ENCODE results near the gene PLXNC1. TPM values are rescaled to one million over a fixed set of nuclear protein-coding genes. Genes with fewer than 3 reads are reported as not detected.

PLXNC1 gene
- total and polyA plus RNA-seq, 2 donors (not counting 1 experiment from before 2014, with no cell fraction given), result 15.1 to 86.9 TPM

GRCh38 chr12:94285943-94286582 lies 137.7 kb downstream of the PLXNC1 start:
- no peak for TF ChIP-seq CTCF (conservative IDR thresholded peaks at IDR 0.05 in 1 of 2, IDR thresholded peaks at IDR 0.05 in 1 of 2; ENCODE audit: low read depth in 1 of 2, low read length in 2 of 2)
- no peak for TF ChIP-seq EZH2 (IDR thresholded peaks at IDR 0.05; ENCODE audit: low read length, missing control alignments)
- H3K4me3 ChIP-seq (replicated peaks in 1 of 4; ENCODE audit: control extremely low read depth in 1 of 4, insufficient read depth in 1 of 4, low read depth in 3 of 4, low read length in 4 of 4), result no peak overlapping the region

GRCh38 chr12:94286583-94287244 lies 138.3 kb downstream of the PLXNC1 start:
- no peak overlapping the region for H3K27ac ChIP-seq (ENCODE audit: insufficient read depth, low read length)
- H2AFZ ChIP-seq (ENCODE audit: low read length), result no peak overlapping the region
- H3K9me3 ChIP-seq (ENCODE audit: control insufficient read depth, insufficient read depth, low read depth, low read length), result no peaks in the 10 kb centered on the region
- no peaks in the 10 kb centered on the region for H4K20me1 ChIP-seq (ENCODE audit: control insufficient read depth, extremely low read depth, insufficient read depth, low read length)
- no peak for DNase-seq (ENCODE audit: low read depth in 2 of 2)
- no peak for TF ChIP-seq EZH2 (IDR thresholded peaks at IDR 0.05; ENCODE audit: low read length, missing control alignments)
- TF ChIP-seq CTCF (conservative IDR thresholded peaks at IDR 0.05 in 1 of 2, IDR thresholded peaks at IDR 0.05 in 1 of 2; ENCODE audit: low read depth in 1 of 2, low read length in 2 of 2), result no peak
- no peaks in the 10 kb centered on the region for H3K27me3 ChIP-seq (ENCODE audit: control insufficient read depth, insufficient read depth, low read length)
- peaks cover 12% of the 10 kb centered on the region for H3K4me1 ChIP-seq (ENCODE audit: control insufficient read depth, extremely low read depth, insufficient read depth, low read length)
- no peak overlapping the region for H3K4me3 ChIP-seq (replicated peaks in 1 of 4; ENCODE audit: control extremely low read depth in 1 of 4, insufficient read depth in 1 of 4, low read depth in 3 of 4, low read length in 4 of 4)
- H3K4me2 ChIP-seq (ENCODE audit: extremely low read depth, insufficient read depth, low read length), result no peak overlapping the region
- no peak overlapping the region for H3K9ac ChIP-seq (ENCODE audit: insufficient read depth, low read length)
- H3K79me2 ChIP-seq (ENCODE audit: control insufficient read depth, insufficient read depth, low read length), result no peaks in the 10 kb centered on the region
- H3K36me3 ChIP-seq (ENCODE audit: control insufficient read depth, insufficient read depth, low read length), result no peaks in the 10 kb centered on the region

More at GRCh38 chr12:94285943-94286582, 137.7 kb downstream of the PLXNC1 start:
- Histone ChIP-seq H3K79me2 (ENCODE audit: control insufficient read depth, insufficient read depth, low read length) (no peaks in the 10 kb centered on the region), H4K20me1 (ENCODE audit: control insufficient read depth, extremely low read depth, insufficient read depth, low read length) (no peaks in the 10 kb centered on the region), H3K27me3 (ENCODE audit: control insufficient read depth, insufficient read depth, low read length) (no peaks in the 10 kb centered on the region), H3K36me3 (ENCODE audit: control insufficient read depth, insufficient read depth, low read length) (no peaks in the 10 kb centered on the region), H3K4me1 (ENCODE audit: control insufficient read depth, extremely low read depth, insufficient read depth, low read length) (peaks cover 12% of the 10 kb centered on the region), H3K27ac (ENCODE audit: insufficient read depth, low read length) (no peak overlapping the region), H3K4me2 (ENCODE audit: extremely low read depth, insufficient read depth, low read length) (no peak overlapping the region), H3K9me3 (ENCODE audit: control insufficient read depth, insufficient read depth, low read depth, low read length) (no peaks in the 10 kb centered on the region), H3K9ac (ENCODE audit: insufficient read depth, low read length) (no peak overlapping the region), H2AFZ (ENCODE audit: low read length) (no peak overlapping the region)
- DNase-seq (ENCODE audit: low read depth in 2 of 2), result no peak

DNA sequence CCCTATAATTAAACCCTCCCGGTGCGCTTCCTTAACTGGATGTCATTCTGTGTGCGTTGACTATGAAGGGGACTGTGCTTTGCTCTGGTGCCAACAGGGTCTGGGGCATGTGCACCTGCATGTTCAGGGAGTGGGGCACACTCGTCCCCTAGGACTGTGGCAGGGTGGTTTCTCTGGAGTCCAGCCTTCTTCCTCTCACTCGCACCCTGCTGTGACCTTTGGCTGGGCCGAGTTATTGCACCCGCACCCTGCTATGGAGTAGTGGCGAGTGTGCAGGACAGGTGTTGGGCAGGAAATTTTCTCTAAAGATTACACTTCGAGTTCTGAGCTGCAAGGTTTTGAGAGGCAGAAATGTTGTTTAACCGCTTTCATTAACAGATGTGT lies 138.9 kb downstream of the PLXNC1 start:
- H3K27ac ChIP-seq (ENCODE audit: insufficient read depth, low read length), result no peak overlapping the region

More for the DNA sequence above, 138.9 kb downstream of the PLXNC1 start:
- Histone ChIP-seq H3K27me3 (ENCODE audit: control insufficient read depth, insufficient read depth, low read length) (no peaks in the 10 kb centered on the region), H4K20me1 (ENCODE audit: control insufficient read depth, extremely low read depth, insufficient read depth, low read length) (no peaks in the 10 kb centered on the region), H3K36me3 (ENCODE audit: control insufficient read depth, insufficient read depth, low read length) (no peaks in the 10 kb centered on the region), H3K9ac (ENCODE audit: insufficient read depth, low read length) (no peak overlapping the region), H3K4me2 (ENCODE audit: extremely low read depth, insufficient read depth, low read length) (no peak overlapping the region), H3K9me3 (ENCODE audit: control insufficient read depth, insufficient read depth, low read depth, low read length) (no peaks in the 10 kb centered on the region), H3K4me3 (replicated peaks in 1 of 4; ENCODE audit: control extremely low read depth in 1 of 4, insufficient read depth in 1 of 4, low read depth in 3 of 4, low read length in 4 of 4) (no peak overlapping the region), H2AFZ (ENCODE audit: low read length) (no peak overlapping the region), H3K79me2 (ENCODE audit: control insufficient read depth, insufficient read depth, low read length) (no peaks in the 10 kb centered on the region), H3K4me1 (ENCODE audit: control insufficient read depth, extremely low read depth, insufficient read depth, low read length) (peaks cover 12% of the 10 kb centered on the region)
- TF ChIP-seq CTCF (conservative IDR thresholded peaks at IDR 0.05 in 1 of 2, IDR thresholded peaks at IDR 0.05 in 1 of 2; ENCODE audit: low read depth in 1 of 2, low read length in 2 of 2), result no peak
- TF ChIP-seq EZH2 (IDR thresholded peaks at IDR 0.05; ENCODE audit: low read length, missing control alignments), result no peak
- no peak for DNase-seq (ENCODE audit: low read depth in 2 of 2)

Measured in fibroblast of lung (primary cell).